K562 (cell line): Measurements from ENCODE around the gene TAF11L9. TPM values are rescaled to one million over a fixed set of nuclear protein-coding genes. Genes with fewer than 3 reads are reported as not detected.
A peak's percentile ranks its signal among the peaks of the same experiment; 100 is the strongest.

ENCODE experiments used
- ATAC-seq: fragments of 200-7000 bp; cut with Tn5 transposase; 3 replicates; pipeline ENCODE4 v1.9.1; 2020; ENCODE audit warnings: moderate library complexity
- BruUV-seq: library from RNA; stranded (reverse); fragments of 400-500 nt; replicated peaks from 2 replicates; lab custom pipeline; 2021; lab: Mats Ljungman, UMichigan
- CTCF ChIA-PET: fragments of 300-600 bp; formaldehyde crosslinking; extraction: SDS; loops from one replicate; lab custom pipeline; 2021; ENCODE audit warnings: low intra/inter-chr PET ratio; lab: Yijun Ruan, JAX
- POLR2A ChIA-PET: fragments of 300-600, 350-650 bp; sonication (Branson Sonifier 250); formaldehyde crosslinking; extraction: SDS; loops from one replicate; lab custom pipeline; 2021; ENCODE audit warnings: antibody characterized with exemption, inconsistent platforms; lab: Yijun Ruan, JAX
- DNase-seq, 4 experiments: peaks; one replicate each; pipeline versions ENCODE4 v3.0.0 to v3.0.0-alpha.2; 2011 to 2018; ENCODE audit warnings: low spot score in 3 of 4, mixed read lengths in 3 of 4; ENCODE audit errors: extremely low read depth in 1 of 4
- FAIRE-seq: peaks from 2 replicates; lab custom pipeline; 2011; peaks lifted over from hg19 to GRCh38; lab: Jason Lieb, UNC
- H2AFZ ChIP-seq: 2 replicates; pipeline ENCODE4 v1.6.0; 2011; ENCODE audit warnings: low read depth, low read length, control low read depth, inconsistent platforms
- H3K27ac ChIP-seq: fragments of 200-600 bp; 3 replicates; pipeline ENCODE4 v1.8.0; 2011; ENCODE audit warnings: low read depth, mild to moderate bottlenecking, control low read depth, inconsistent platforms, low read length, moderate library complexity, mixed read lengths; ENCODE audit errors: extremely low read depth
- H3K27me3 ChIP-seq, 2 experiments: fragments of 300-600 bp in 1 of 2; 2 replicates in 1 of 2; 3 replicates in 1 of 2; pipeline versions ENCODE4 v1.6.0 to v1.8.0; 2011; ENCODE audit warnings: inconsistent platforms in 2 of 2, low read length in 2 of 2, mild to moderate bottlenecking in 1 of 2, mixed read lengths in 1 of 2, moderate library complexity in 1 of 2; ENCODE audit not compliant: control insufficient read depth in 2 of 2, insufficient read depth in 2 of 2
- H3K36me3 ChIP-seq: fragments of 300-600 bp; 3 replicates; pipeline ENCODE4 v1.8.0; 2011; ENCODE audit warnings: mild to moderate bottlenecking, low read length, inconsistent platforms; ENCODE audit not compliant: control insufficient read depth, insufficient read depth
- H3K4me1 ChIP-seq, 2 experiments: fragments of 200-600 bp in 1 of 2; replicated peaks in 1 of 2; 2 replicates in 1 of 2; 3 replicates in 1 of 2; pipeline versions ENCODE4 v1.5.1 to v1.8.0; 2011; ENCODE audit warnings: inconsistent platforms in 2 of 2, low read length in 2 of 2, mild to moderate bottlenecking in 1 of 2, mixed read lengths in 1 of 2, moderate library complexity in 1 of 2; ENCODE audit not compliant: control insufficient read depth in 2 of 2, insufficient read depth in 2 of 2
- H3K4me2 ChIP-seq: 2 replicates; pipeline ENCODE4 v1.6.1; 2011; ENCODE audit warnings: low read length, control low read depth, inconsistent platforms, mixed read lengths; ENCODE audit not compliant: insufficient read depth
- H3K4me3 ChIP-seq: fragments of 200-600 bp; sonication (generic), shearing (Covaris generic); 2 replicates; pipeline ENCODE4 v1.5.1; 2016; ENCODE audit warnings: control low read depth, inconsistent platforms
- H3K79me2 ChIP-seq: fragments of 200-600 bp; 3 replicates; pipeline ENCODE4 v1.8.0; 2011; ENCODE audit warnings: low read length, inconsistent platforms; ENCODE audit not compliant: control insufficient read depth, insufficient read depth
- H3K9ac ChIP-seq, 2 experiments: 2 replicates each; pipeline versions ENCODE4 v1.6.0 to v1.6.1; 2011; ENCODE audit warnings: low read depth in 2 of 2, low read length in 2 of 2, control low read depth in 1 of 2, inconsistent platforms in 1 of 2, mild to moderate bottlenecking in 1 of 2, mixed read lengths in 1 of 2; ENCODE audit not compliant: insufficient read depth in 1 of 2
- H3K9me1 ChIP-seq: one replicate; pipeline ENCODE4 v1.6.0; 2011; ENCODE audit warnings: inconsistent platforms, mild to moderate bottlenecking, low read length, moderate library complexity; ENCODE audit not compliant: control insufficient read depth, insufficient read depth
- H3K9me3 ChIP-seq: replicated peaks from 2 replicates; pipeline ENCODE4 v1.5.1; 2011; ENCODE audit warnings: low read depth, low read length, inconsistent platforms; ENCODE audit not compliant: control insufficient read depth, insufficient read depth
- H4K20me1 ChIP-seq: replicated peaks from 2 replicates; pipeline ENCODE4 v1.6.1; 2011; ENCODE audit warnings: low read length, inconsistent platforms, mixed read lengths; ENCODE audit not compliant: control insufficient read depth, insufficient read depth
- E2F1 ChIP-seq: sonication (generic); formaldehyde crosslinking; IDR thresholded peaks from 2 replicates; pipeline ENCODE4 v1.8.1; 2023; ENCODE audit warnings: mild to moderate bottlenecking, missing genetic modification reagents, moderate library complexity
- ILF3 ChIP-seq: fragments of 450-650 bp; IDR thresholded peaks from 2 replicates; pipeline ENCODE4 v1.6.1; 2018; ENCODE audit warnings: antibody characterized with exemption, mild to moderate bottlenecking, moderate library complexity, borderline replicate concordance
- LARP7 ChIP-seq: fragments of 450-650 bp; IDR thresholded peaks from 2 replicates; pipeline ENCODE4 v1.6.1; 2016
- MAFF ChIP-seq: IDR thresholded peaks from 2 replicates; pipeline ENCODE4 v1.6.1; 2012; ENCODE audit warnings: low read length, improper control_type of control experiment
- MCM7 ChIP-seq, 2 experiments: fragments of 450-650 bp; IDR thresholded peaks; 2 replicates each; pipeline ENCODE4 v1.6.1; 2016 to 2018
- NBN ChIP-seq: fragments of 450-650 bp; IDR thresholded peaks from 2 replicates; pipeline ENCODE4 v1.6.1; 2016; ENCODE audit warnings: low read depth, mild to moderate bottlenecking
- SMC3 ChIP-seq: conservative IDR thresholded peaks from 2 replicates; pipeline ENCODE4 v1.6.1; 2011; ENCODE audit warnings: low read depth, low read length, improper control_type of control experiment; ENCODE audit not compliant: insufficient read depth
- TEAD2 ChIP-seq: fragments of 450-650 bp; IDR thresholded peaks from 2 replicates; pipeline ENCODE4 v1.6.1; 2016; ENCODE audit warnings: missing genetic modification characterization, control low read depth, missing compliant biosample characterization
- THRA ChIP-seq: fragments of 450-650 bp; IDR thresholded peaks from 2 replicates; pipeline ENCODE4 v1.6.1; 2017; ENCODE audit warnings: mild to moderate bottlenecking, moderate library complexity
- TSHZ1 ChIP-seq: fragments of 250-450 bp; sonication (Bioruptor Pico); IDR thresholded peaks from 2 replicates; pipeline ENCODE4 v1.4.0; 2020; ENCODE audit warnings: mild to moderate bottlenecking, moderate library complexity
- ZBTB49 ChIP-seq: sonication (generic); formaldehyde crosslinking; IDR thresholded peaks from 2 replicates; pipeline ENCODE4 v1.8.0; 2022; ENCODE audit warnings: missing genetic modification reagents, mild to moderate bottlenecking, borderline replicate concordance
- ZNF197 ChIP-seq: fragments of 200-800 bp; sonication (Bioruptor generic); IDR thresholded peaks from 2 replicates; pipeline ENCODE4 v1.6.1; 2016; ENCODE audit warnings: low read depth, missing genetic modification characterization, missing compliant biosample characterization
- ZNF277 ChIP-seq: fragments of 250-450 bp; sonication (Bioruptor Pico); IDR thresholded peaks from 2 replicates; pipeline ENCODE4 v1.8.0; 2022; ENCODE audit warnings: inconsistent platforms, mild to moderate bottlenecking, moderate library complexity, borderline replicate concordance
- ZNF785 ChIP-seq: fragments of 250-450 bp; sonication (Bioruptor Pico); IDR thresholded peaks from 2 replicates; pipeline ENCODE4 v1.4.0; 2020; ENCODE audit warnings: mild to moderate bottlenecking
- WGBS: fragments of 100-300 bp; shearing (Covaris generic); methylation state at CpG from one replicate; pipeline ENCODE4 v1.1.6; 2016; ENCODE audit warnings: low coverage, mixed read lengths; ENCODE audit not compliant: insufficient coverage; ENCODE audit errors: missing lambda C conversion rate; 5-methylcytosine and 5-hydroxymethylcytosine counted together
- in situ Hi-C: fragments of 300-500 bp; cut with MboI; formaldehyde crosslinking; loops from 4 replicates; pipeline ENCODE4 v1.15.0; 2018; ENCODE audit warnings: inconsistent platforms, mixed read lengths
- intact Hi-C: fragments of 100-400 bp; cut with micrococcal nuclease; formaldehyde crosslinking; loops from 2 replicates; pipeline ENCODE4 v1.14.2; 2022
- polyA plus RNA-seq, 8 experiments: library from polyadenylated mRNA; depleted of rRNA in 4 of 8; stranded (reverse) in 5 of 8; unstranded in 3 of 8; fragments of >200 nt; fragmentation: Nextera tagmentation in 2 of 8; fragmentation: Illumina TruSeq in 1 of 8; extraction: Ambion mirVana in 2 of 8; extraction: Trizol in 1 of 8; gene quantifications; 2 replicates each; pipeline versions ENCODE4 v1.2.1 to v1.2.3, GENCODE V29; 2011 to 2014; ENCODE audit warnings: inconsistent platforms in 1 of 8, missing spikeins in 1 of 8
- total RNA-seq, 7 experiments: library from RNA; depleted of rRNA in 6 of 7; stranded (reverse); fragments of >200 nt in 6 of 7; fragmentation: Illumina TruSeq in 2 of 7; extraction: Trizol in 2 of 7; gene quantifications; 2 replicates each; pipeline versions ENCODE4 v1.2.1 to v1.2.3, GENCODE V29; 2011 to 2021; ENCODE audit warnings: low replicate concordance in 1 of 7

The TAF11L9 gene
- total and polyA plus RNA-seq, 9 of the 15 experiments (the other 6 are each of a cell fraction or from before 2014, with no cell fraction given), result 0.20 to 0.68 (median 0.29) TPM; not detected in 4

- Histone ChIP-seq H3K27ac (no peak overlapping the region), H3K9me1 (no peaks in the 10 kb centered on the region), H3K9ac (0 out of 4 replicates have a peak overlapping the region, but pooled peaks of 1 of the 2 experiments have one; percentile 17), H2AFZ (no peak overlapping the region), H3K27me3 (no peaks in the 10 kb centered on the region), H3K4me3 (no peak overlapping the region), H3K4me1 (peaks cover 0 to 2% of the 10 kb centered on the region in 2 experiments; a peak in 1 of 5 replicates), H3K79me2 (no peaks in the 10 kb centered on the region), H4K20me1 (no peaks in the 10 kb centered on the region), H3K4me2 (no peak overlapping the region), H3K36me3 (no peaks in the 10 kb centered on the region), H3K9me3 (no peaks in the 10 kb centered on the region)
- in situ Hi-C loops (no loop called here), intact Hi-C loops (no loop called here)
- ChIA-PET CTCF (no interaction called here), POLR2A (no interaction called here)
- no peak for FAIRE-seq
- 0% methylated on average over 11 of the region's 11 CpGs for WGBS
- BruUV-seq, result no TSS peak
- no peak for ATAC-seq
- DNase-seq, result no peak
- no peak for TF ChIP-seq ZNF277 (CRISPR knock-in tag)
- no peak for TF ChIP-seq MCM7 (IDR thresholded peaks at IDR 0.05)
- no peak for TF ChIP-seq THRA
- TF ChIP-seq MAFF, result no peak
- no peak for TF ChIP-seq LARP7
- no peak for TF ChIP-seq ZNF785 (CRISPR knock-in tag)
- TF ChIP-seq TEAD2 (tag), result no peak
- no peak for TF ChIP-seq TSHZ1 (CRISPR knock-in tag)
- TF ChIP-seq SMC3, result no peak
- TF ChIP-seq NBN, result no peak
- TF ChIP-seq ZBTB49, result no peak
- TF ChIP-seq ZNF197 (CRISPR knock-in tag), result no peak
- TF ChIP-seq E2F1 (CRISPR knock-in tag), result no peak
- no peak for TF ChIP-seq ILF3
These were observed 31.5 kb upstream of the TAF11L9 start for GRCh38 chr5:17625686-17626085.
